Keratinocyte (primary cell): Measurements from ENCODE around the gene KCNAB2. TPM values are rescaled to one million over a fixed set of nuclear protein-coding genes. Genes with fewer than 3 reads are reported as not detected.

Source experiments
- DNase-seq: peaks from one replicate; pipeline ENCODE4 v3.0.0-alpha.2; 2011; ENCODE audit warnings: low read depth, missing footprints, low spot score
- FAIRE-seq: peaks from 2 replicates; lab custom pipeline; 2011; peaks lifted over from hg19 to GRCh38; lab: Jason Lieb, UNC
- H2AFZ ChIP-seq: 2 replicates; pipeline ENCODE4 v1.6.0; 2012; ENCODE audit warnings: low read length, control low read depth, inconsistent platforms; ENCODE audit not compliant: control insufficient read depth
- H3K27ac ChIP-seq: 2 replicates; pipeline ENCODE4 v1.5.1; 2011; ENCODE audit warnings: low read length; ENCODE audit not compliant: control insufficient read depth, insufficient read depth
- H3K27me3 ChIP-seq: 3 replicates; pipeline ENCODE4 v1.6.0; 2011; ENCODE audit warnings: low read length; ENCODE audit not compliant: control insufficient read depth, insufficient read depth; ENCODE audit errors: extremely low read depth
- H3K36me3 ChIP-seq, 2 experiments: 2 replicates in 1 of 2; 3 replicates in 1 of 2; pipeline ENCODE4 v1.5.1; 2011; ENCODE audit warnings: low read length in 2 of 2, mild to moderate bottlenecking in 1 of 2; ENCODE audit not compliant: control insufficient read depth in 2 of 2, insufficient read depth in 2 of 2; ENCODE audit errors: extremely low read depth in 1 of 2
- H3K4me1 ChIP-seq: 3 replicates; pipeline ENCODE4 v1.5.1; 2011; ENCODE audit warnings: low read length; ENCODE audit not compliant: control insufficient read depth, insufficient read depth; ENCODE audit errors: extremely low read depth
- H3K4me2 ChIP-seq: 3 replicates; pipeline ENCODE4 v1.6.0; 2011; ENCODE audit warnings: low read depth, low read length; ENCODE audit not compliant: control insufficient read depth, insufficient read depth; ENCODE audit errors: extremely low read depth
- H3K4me3 ChIP-seq, 3 experiments: fragments of 200-600 bp in 1 of 3; sonication (generic) in 1 of 3; 2 replicates in 2 of 3; 3 replicates in 1 of 3; pipeline ENCODE4 v1.5.1; 2011 to 2016; ENCODE audit warnings: low read length in 3 of 3, mild to moderate bottlenecking in 3 of 3, control low read depth in 2 of 3, inconsistent platforms in 1 of 3, low read depth in 1 of 3, mixed read lengths in 1 of 3, mixed run types in 1 of 3, moderate library complexity in 1 of 3; ENCODE audit not compliant: control insufficient read depth in 2 of 3, insufficient read depth in 2 of 3; ENCODE audit errors: extremely low read depth in 1 of 3
- H3K79me2 ChIP-seq: 2 replicates; pipeline ENCODE4 v1.6.0; 2012; ENCODE audit warnings: low read length; ENCODE audit not compliant: control insufficient read depth, insufficient read depth
- H3K9ac ChIP-seq: 3 replicates; pipeline ENCODE4 v1.6.0; 2011; ENCODE audit warnings: low read length; ENCODE audit not compliant: control insufficient read depth, insufficient read depth; ENCODE audit errors: extremely low read depth
- H3K9me1 ChIP-seq: 3 replicates; pipeline ENCODE4 v1.6.0; 2011; ENCODE audit warnings: low read length; ENCODE audit not compliant: control insufficient read depth, insufficient read depth; ENCODE audit errors: extremely low read depth
- H3K9me3 ChIP-seq: 2 replicates; pipeline ENCODE4 v1.5.1; 2012; ENCODE audit warnings: low read depth, low read length; ENCODE audit not compliant: control insufficient read depth
- H4K20me1 ChIP-seq: 3 replicates; pipeline ENCODE4 v1.6.0; 2011; ENCODE audit warnings: low read length; ENCODE audit not compliant: control insufficient read depth, insufficient read depth; ENCODE audit errors: extremely low read depth
- CTCF ChIP-seq, 3 experiments: IDR thresholded peaks in 1 of 3; conservative IDR thresholded peaks in 1 of 3; optimal IDR thresholded peaks in 1 of 3; 2 replicates in 2 of 3; 3 replicates in 1 of 3; pipeline versions ENCODE3 to v1.5.1; 2011; ENCODE audit warnings: low read length in 3 of 3, mild to moderate bottlenecking in 3 of 3, moderate library complexity in 2 of 3, control low read depth in 1 of 3, inconsistent platforms in 1 of 3; ENCODE audit not compliant: insufficient read depth in 2 of 3; ENCODE audit errors: extremely low read depth in 1 of 3
- EZH2 ChIP-seq: IDR thresholded peaks from one replicate; pipeline ENCODE4 v1.6.1; 2012; ENCODE audit warnings: inconsistent platforms, mild to moderate bottlenecking, low read length, moderate library complexity
- dilution Hi-C: fragments of 300-500 bp; cut with MboI; formaldehyde crosslinking; loops from one replicate; pipeline ENCODE4 v1.7.0; 2020; ENCODE audit warnings: low sequenced_read_pairs; ENCODE audit not compliant: extremely low pct_ligation_motif_present
- polyA plus RNA-seq, 5 experiments: library from polyadenylated mRNA; depleted of rRNA in 3 of 5; stranded (reverse) in 3 of 5; stranded (forward) in 1 of 5; unstranded in 1 of 5; fragments of >200 nt; gene quantifications; 1 replicate in 1 of 5; 2 replicates in 3 of 5; 3 replicates in 1 of 5; pipeline versions ENCODE4 v1.2.1 to v1.2.3, GENCODE V29; 2011 to 2012; ENCODE audit warnings: missing spikeins in 2 of 5, low read depth in 1 of 5, low replicate concordance in 1 of 5

KCNAB2 gene
- polyA plus RNA-seq, 1 donor (not counting 4 experiments of a cell fraction or from before 2014, with no cell fraction given), result 1.8 TPM

- H2AFZ ChIP-seq, result no peak overlapping the region
- DNase-seq, result no peak
- H3K9me1 ChIP-seq, result no peaks in the 10 kb centered on the region
- peaks cover 6% of the 10 kb centered on the region for H3K27me3 ChIP-seq
- H4K20me1 ChIP-seq, result no peaks in the 10 kb centered on the region
- TF ChIP-seq EZH2, result no peak
- no peak for TF ChIP-seq CTCF (optimal IDR thresholded peaks at IDR 0.05 in 1 of 3, IDR thresholded peaks at IDR 0.05 in 1 of 3, conservative IDR thresholded peaks at IDR 0.05 in 1 of 3; ENCODE audit: extremely low read depth in 1 of 3, insufficient read depth in 2 of 3, low read length in 3 of 3)
- H3K4me1 ChIP-seq, result no peaks in the 10 kb centered on the region
- dilution Hi-C loops, result no loop called here
- H3K4me3 ChIP-seq, result no peak overlapping the region
- no peak for FAIRE-seq
- no peak overlapping the region for H3K4me2 ChIP-seq
- H3K9me3 ChIP-seq, result no peaks in the 10 kb centered on the region
- no peak overlapping the region for H3K27ac ChIP-seq
- H3K79me2 ChIP-seq, result no peaks in the 10 kb centered on the region
- no peak overlapping the region for H3K9ac ChIP-seq
- no peaks in the 10 kb centered on the region for H3K36me3 ChIP-seq
Observed at GRCh38 chr1:6068073-6068472, 22.4 kb downstream of the KCNAB2 start.

- H3K9me3 ChIP-seq, result no peaks in the 10 kb centered on the region
- H3K27me3 ChIP-seq, result peaks cover 6% of the 10 kb centered on the region
- no peaks in the 10 kb centered on the region for H3K36me3 ChIP-seq
- TF ChIP-seq CTCF (optimal IDR thresholded peaks at IDR 0.05 in 1 of 3, IDR thresholded peaks at IDR 0.05 in 1 of 3, conservative IDR thresholded peaks at IDR 0.05 in 1 of 3; ENCODE audit: extremely low read depth in 1 of 3, insufficient read depth in 2 of 3, low read length in 3 of 3) (no peak), EZH2 (no peak)
- H2AFZ ChIP-seq, result no peak overlapping the region
- H3K79me2 ChIP-seq, result no peaks in the 10 kb centered on the region
- H3K4me2 ChIP-seq, result no peak overlapping the region
- no peak overlapping the region for H3K4me3 ChIP-seq
- no peak overlapping the region for H3K27ac ChIP-seq
- no peaks in the 10 kb centered on the region for H3K9me1 ChIP-seq
- H3K4me1 ChIP-seq, result no peaks in the 10 kb centered on the region
- H3K9ac ChIP-seq, result no peak overlapping the region
- FAIRE-seq (no peak), DNase-seq (no peak)
- no peaks in the 10 kb centered on the region for H4K20me1 ChIP-seq
- dilution Hi-C loops, result no loop called here
Observed at GRCh38 chr1:6068932-6069331, 23.2 kb downstream of the KCNAB2 start.
